NCI-H226 (cell line): ENCODE data around the gene CPEB4.

Source experiments
- DNase-seq: peaks from one replicate; pipeline ENCODE4 v3.0.0-alpha.2; 2015

Gene CPEB4

GRCh38 chr5:173953528-173954090, 65.5 kb downstream of the CPEB4 start:
- no peak for DNase-seq

GRCh38 chr5:173954671-173955521, 66.7 kb downstream of the CPEB4 start:
- DNase-seq, result no peak

GRCh38 chr5:173960986-173961385, 72.8 kb downstream of the CPEB4 start:
- DNase-seq, result no peak

GRCh38 chr5:173961418-173961817, 73.3 kb downstream of the CPEB4 start:
- DNase-seq, result no peak

GRCh38 chr5:173962436-173962972, 74.4 kb downstream of the CPEB4 start:
- DNase-seq, result no peak

GRCh38 chr5:173963182-173963838, 75.2 kb downstream of the CPEB4 start:
- DNase-seq, result no peak

- no peak for DNase-seq
Observed at GRCh38 chr5:173963867-173964441, 75.8 kb downstream of the CPEB4 start.

DNA sequence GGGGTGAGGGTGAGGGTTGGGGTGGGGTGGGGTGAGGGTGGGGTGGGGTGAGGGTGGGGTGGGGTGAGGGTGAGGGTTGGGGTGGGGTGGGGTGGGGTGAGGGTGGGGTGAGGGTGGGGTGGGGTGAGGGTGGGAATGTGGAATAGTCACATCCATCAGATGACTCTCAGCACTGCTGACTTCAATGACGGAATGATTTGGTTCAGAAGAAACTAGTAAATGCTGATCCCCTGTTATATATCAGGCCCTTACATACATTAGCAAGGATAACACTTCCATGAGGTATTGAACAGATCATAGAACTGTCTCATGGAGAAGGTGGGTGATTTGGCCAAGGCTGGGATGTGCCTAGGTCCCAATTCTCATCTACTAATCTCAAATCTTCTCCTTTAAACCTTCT, 76.4 kb downstream of the CPEB4 start:
- no peak for DNase-seq

DNA sequence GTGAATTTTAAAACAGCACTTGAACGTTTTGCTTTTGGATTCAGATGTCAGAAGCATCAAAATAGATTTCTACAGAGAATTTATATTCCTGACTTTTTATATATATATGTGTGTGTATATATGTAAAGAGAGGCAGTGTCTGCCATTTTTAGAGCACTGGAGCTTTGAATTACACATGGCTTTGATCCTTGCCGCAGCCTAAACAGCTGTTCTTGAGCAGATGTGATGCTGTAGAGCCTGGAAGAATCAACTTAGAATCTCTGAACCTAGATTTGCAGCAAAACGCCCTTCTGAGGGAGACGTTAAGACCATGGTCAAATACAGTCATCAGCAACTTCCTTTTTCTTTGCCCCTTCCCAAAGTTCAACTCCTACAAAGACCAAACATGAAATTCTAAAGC, 79.1 kb downstream of the CPEB4 start:
- no peak for DNase-seq

DNA sequence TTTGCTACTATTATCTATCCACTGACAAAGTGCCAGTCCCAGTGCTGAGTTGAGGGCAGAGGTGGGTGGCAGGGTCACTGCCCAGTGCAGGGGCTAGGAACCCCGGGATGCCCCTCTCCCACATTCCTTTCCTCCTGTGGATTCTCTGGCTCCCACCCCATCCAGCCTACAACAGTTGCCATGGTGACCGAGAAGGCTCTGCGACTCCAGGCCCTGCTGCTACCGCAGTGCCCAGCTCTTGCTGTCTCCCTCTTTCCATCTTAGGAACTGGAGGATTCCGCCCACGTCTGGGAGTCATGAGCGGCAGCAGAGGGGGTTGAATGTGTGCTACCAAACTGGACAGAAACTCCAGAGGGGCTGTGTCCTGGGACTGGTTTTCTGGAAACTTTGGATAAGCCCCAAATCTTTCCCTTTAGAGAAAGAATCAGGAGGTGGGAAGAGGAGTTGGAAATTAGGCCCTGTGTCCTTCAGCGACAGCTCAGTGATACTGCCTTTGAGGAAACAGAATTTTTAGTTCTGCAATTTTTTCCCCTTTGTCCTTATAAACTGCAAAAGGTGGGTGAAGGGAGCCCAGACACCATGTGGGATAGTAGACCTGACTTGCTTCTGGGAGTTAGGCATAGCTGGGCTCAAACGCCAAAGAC, 80.1 kb downstream of the CPEB4 start:
- no peak for DNase-seq

DNA sequence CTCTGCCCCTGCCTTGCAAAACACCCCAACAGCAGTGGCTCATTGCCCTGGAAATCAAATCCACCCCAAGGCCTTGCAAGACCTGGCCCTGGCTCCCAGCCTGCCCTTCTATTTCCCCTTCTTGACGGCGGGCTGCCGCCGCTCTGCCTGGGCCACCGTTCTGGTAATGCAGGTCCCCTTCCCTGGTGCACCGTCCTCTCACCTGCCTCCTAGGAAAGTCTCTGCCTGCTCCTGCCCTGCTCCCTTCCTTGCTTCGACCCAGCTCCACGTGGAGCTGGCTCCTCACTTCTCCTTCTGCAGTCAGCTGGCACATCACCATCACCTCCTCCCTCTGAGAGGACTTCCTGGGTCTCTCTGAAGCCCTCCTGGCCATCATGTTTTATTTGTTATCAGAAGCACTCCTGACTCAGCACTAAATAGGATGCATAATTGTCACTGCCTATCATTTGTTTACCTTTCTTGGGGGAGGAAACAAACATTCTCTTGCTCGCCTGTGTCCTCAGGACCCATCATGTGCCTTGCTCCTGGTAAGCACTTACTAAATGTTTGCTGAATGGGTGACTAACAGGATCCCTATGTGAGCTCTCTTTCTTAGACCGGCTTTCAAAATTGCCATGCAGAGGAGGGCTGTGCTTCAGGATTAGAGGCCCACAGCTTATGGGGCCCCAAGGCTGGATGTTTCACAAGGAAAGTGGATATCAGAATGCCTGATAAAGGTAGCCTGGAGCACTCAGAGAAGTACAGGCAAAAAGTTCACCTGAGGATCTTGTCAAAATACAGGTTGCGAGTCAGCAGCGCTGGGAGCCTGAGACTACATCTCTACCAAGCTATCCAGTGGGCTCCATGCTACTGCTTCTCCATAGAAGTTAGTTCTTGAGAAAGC, 81.3 kb downstream of the CPEB4 start:
- peak; percentile 52 for DNase-seq

- DNase-seq, result no peak
Observed at GRCh38 chr5:173970878-173971650, 82.9 kb downstream of the CPEB4 start.

DNA sequence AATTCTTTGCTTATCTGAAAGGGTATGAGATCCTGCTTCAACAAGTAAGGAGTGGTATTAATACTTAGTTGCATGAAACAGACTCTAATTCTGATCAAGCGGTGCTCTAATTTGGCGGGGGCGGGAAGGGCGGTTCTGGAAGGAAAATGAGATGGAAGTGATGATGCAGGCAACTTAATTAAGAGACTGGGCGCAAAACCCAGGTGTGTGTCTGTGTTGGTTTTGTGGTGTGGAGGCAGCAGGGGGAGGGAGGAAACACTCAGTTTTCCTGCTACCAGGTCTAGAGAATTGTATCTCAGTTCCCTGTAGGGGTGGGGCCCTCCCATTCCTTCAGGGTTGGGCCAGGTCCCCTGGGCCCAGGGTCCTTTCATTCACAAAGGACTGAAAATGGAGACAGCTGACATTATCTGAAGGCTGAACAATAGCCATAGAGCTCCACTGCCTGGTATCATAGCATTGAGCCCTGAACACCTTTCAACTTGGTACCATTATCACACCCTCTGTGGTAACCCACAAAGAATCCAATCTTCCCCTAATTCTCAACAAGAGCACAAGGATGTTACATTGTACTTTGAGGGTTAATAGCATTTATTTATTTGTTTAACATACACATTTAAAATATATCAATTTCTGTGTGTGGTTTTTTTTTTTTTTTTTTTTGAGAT, 83.7 kb downstream of the CPEB4 start:
- DNase-seq, result no peak

DNA sequence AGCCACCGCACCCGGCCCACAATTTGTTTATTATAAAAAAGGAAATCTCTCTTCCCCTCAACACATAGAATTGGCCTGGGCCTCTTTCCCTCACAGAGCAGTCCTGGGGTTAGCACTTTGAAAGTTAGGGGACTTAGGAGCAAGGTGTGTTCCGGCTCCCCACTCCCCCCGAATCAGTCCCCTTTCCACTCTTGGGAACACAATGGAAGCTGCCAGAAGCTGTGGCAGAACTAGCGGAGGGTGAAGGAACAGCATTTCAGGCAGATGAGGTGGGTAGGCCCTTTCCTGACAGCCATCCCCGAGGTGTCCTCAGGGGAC, 84.4 kb downstream of the CPEB4 start:
- no peak for DNase-seq

GRCh38 chr5:173972925-173973615, 84.9 kb downstream of the CPEB4 start:
- peak; percentile 39 for DNase-seq

DNA sequence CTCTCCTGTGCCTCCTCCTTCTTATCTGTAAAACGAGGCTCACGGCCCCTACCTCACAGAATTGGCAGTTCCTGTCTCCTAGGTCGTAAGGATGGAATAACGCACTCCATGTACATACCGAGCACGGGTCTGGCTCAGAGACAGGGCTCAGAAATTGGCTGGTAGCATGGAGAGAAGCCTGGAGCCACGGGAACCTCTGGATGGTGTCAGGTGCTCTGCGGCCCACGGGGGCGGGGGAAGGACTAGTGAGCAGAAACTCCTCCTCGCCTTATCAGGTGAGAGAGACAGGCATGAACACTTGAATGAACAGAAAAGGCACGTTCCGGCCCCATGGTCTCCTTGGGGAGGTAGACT, 85.4 kb downstream of the CPEB4 start:
- no peak for DNase-seq

DNA sequence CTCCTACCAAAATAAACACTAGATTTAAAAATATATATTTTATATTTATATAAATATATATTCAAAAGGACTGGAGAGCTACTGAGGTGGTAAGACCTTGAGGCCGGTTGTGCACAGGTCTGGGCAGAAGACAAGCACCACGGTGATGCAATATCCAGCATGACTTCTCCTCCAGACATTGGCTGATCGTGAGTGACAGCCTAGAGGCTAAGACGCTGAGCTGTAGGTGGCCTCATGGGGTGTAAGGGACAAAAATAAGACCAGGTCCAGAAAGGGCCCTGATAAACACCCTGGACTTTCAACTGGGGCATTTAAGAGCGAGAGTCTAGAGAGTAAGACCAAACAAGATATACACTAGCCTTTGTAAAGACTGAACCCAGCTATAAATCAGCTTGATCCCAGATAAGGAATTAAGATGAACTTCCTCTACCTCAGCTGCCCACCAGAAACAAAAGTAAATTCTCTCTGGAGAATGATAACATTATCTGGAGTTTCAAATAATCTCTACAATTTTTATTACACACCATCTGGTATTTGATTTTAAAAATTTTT, 86.6 kb downstream of the CPEB4 start:
- DNase-seq, result no peak

- DNase-seq, result no peak
Observed at GRCh38 chr5:173981185-173981761, 93.1 kb downstream of the CPEB4 start.

GRCh38 chr5:173984218-173984617, 96.1 kb downstream of the CPEB4 start:
- no peak for DNase-seq
